ENCODE results near the gene TRIM63. TPM values are rescaled to one million over a fixed set of nuclear protein-coding genes. Genes with fewer than 3 reads are reported as not detected.

The TRIM63 gene
- polyA plus RNA-seq, 4 donors = 0.51 to 0.86 (median 0.77) TPM

GRCh38 chr1:26089125-26089524, 21.7 kb upstream of the TRIM63 start:
- no peak for DNase-seq (ENCODE audit: low read depth in 4 of 4, low spot score in 3 of 4)

- DNase-seq (ENCODE audit: low read depth in 4 of 4, low spot score in 3 of 4) = no peak
These were observed 17.4 kb upstream of the TRIM63 start for GRCh38 chr1:26084844-26085243.

GRCh38 chr1:26084091-26084561, 16.7 kb upstream of the TRIM63 start:
- no peak for DNase-seq (ENCODE audit: low read depth in 4 of 4, low spot score in 3 of 4)

- no peak for DNase-seq (ENCODE audit: low read depth in 4 of 4, low spot score in 3 of 4)
These were observed 15.8 kb upstream of the TRIM63 start for GRCh38 chr1:26083208-26083607.

- no peak for DNase-seq (ENCODE audit: low read depth in 4 of 4, low spot score in 3 of 4)
These were observed 14.6 kb upstream of the TRIM63 start for GRCh38 chr1:26082020-26082350.

- DNase-seq (ENCODE audit: low read depth in 4 of 4, low spot score in 3 of 4) = no peak
These were observed 14.0 kb upstream of the TRIM63 start for GRCh38 chr1:26081267-26082019.

GRCh38 chr1:26079960-26080814, 12.8 kb upstream of the TRIM63 start:
- no peak for DNase-seq (ENCODE audit: low read depth in 4 of 4, low spot score in 3 of 4)

GRCh38 chr1:26079178-26079563, 11.7 kb upstream of the TRIM63 start:
- DNase-seq (ENCODE audit: low read depth in 4 of 4, low spot score in 3 of 4) = no peak

- DNase-seq (ENCODE audit: low read depth in 4 of 4, low spot score in 3 of 4) = no peak
These were observed 11.1 kb upstream of the TRIM63 start for GRCh38 chr1:26078286-26079177.

GRCh38 chr1:26077524-26077923, 10.1 kb upstream of the TRIM63 start:
- DNase-seq (ENCODE audit: low read depth in 4 of 4, low spot score in 3 of 4) = no peak

GRCh38 chr1:26075421-26076144, 8.2 kb upstream of the TRIM63 start:
- no peak for DNase-seq (ENCODE audit: low read depth in 4 of 4, low spot score in 3 of 4)

- no peak for DNase-seq (ENCODE audit: low read depth in 4 of 4, low spot score in 3 of 4)
These were observed 4.9 kb upstream of the TRIM63 start for GRCh38 chr1:26072305-26072704.

- DNase-seq (ENCODE audit: low read depth in 4 of 4, low spot score in 3 of 4) = no peak
These were observed 3.5 kb upstream of the TRIM63 start for GRCh38 chr1:26070963-26071342.

- no peak for DNase-seq (ENCODE audit: low read depth in 4 of 4, low spot score in 3 of 4)
These were observed 3.0 kb upstream of the TRIM63 start for GRCh38 chr1:26070296-26070962.

- no peak for DNase-seq (ENCODE audit: low read depth in 4 of 4, low spot score in 3 of 4)
These were observed 2.5 kb upstream of the TRIM63 start for GRCh38 chr1:26069941-26070295.

- DNase-seq (ENCODE audit: low read depth in 4 of 4, low spot score in 3 of 4) = no peak
These were observed 573 bp downstream of the TRIM63 start for GRCh38 chr1:26066857-26067256.

- no peak for DNase-seq (ENCODE audit: low read depth in 4 of 4, low spot score in 3 of 4)
These were observed 1.3 kb downstream of the TRIM63 start for GRCh38 chr1:26066160-26066559.

GRCh38 chr1:26064553-26064952, 2.9 kb downstream of the TRIM63 start:
- no peak for DNase-seq (ENCODE audit: low read depth in 4 of 4, low spot score in 3 of 4)

GRCh38 chr1:26060832-26061574, 6.4 kb downstream of the TRIM63 start:
- no peak for DNase-seq (ENCODE audit: low read depth in 4 of 4, low spot score in 3 of 4)

All from right renal pelvis (tissue), 4 donors.